SK-N-SH (cell line): ENCODE data around the gene SLC2A9. TPM values are rescaled to one million over a fixed set of nuclear protein-coding genes. Genes with fewer than 3 reads are reported as not detected.
"Not testable (repeated sequence)": the region's sequence is repeated elsewhere in the genome, so short reads cannot be mapped to it uniquely, and the experiment has no call there.

Source experiments
- CTCF ChIA-PET: fragments of 300-600, 350-600 bp; formaldehyde crosslinking; extraction: SDS; loops from one replicate; lab custom pipeline; 2021; lab: Yijun Ruan, JAX
- POLR2A ChIA-PET: fragments of 350-600 bp; sonication (Branson Sonifier 250); formaldehyde crosslinking; extraction: SDS; loops from one replicate; lab custom pipeline; 2020; ENCODE audit warnings: antibody characterized with exemption, inconsistent platforms; lab: Yijun Ruan, JAX
- DNase-seq: peaks from one replicate; pipeline ENCODE4 v3.0.0; 2012
- H2AFZ ChIP-seq: fragments of 200-600 bp; sonication (generic); 2 replicates; pipeline ENCODE4 v1.8.1; 2016; ENCODE audit warnings: antibody characterized with exemption, mild to moderate bottlenecking, low read depth
- H3F3A ChIP-seq: fragments of 200-600 bp; sonication (generic); replicated peaks from 2 replicates; pipeline ENCODE3; 2016; ENCODE audit warnings: antibody characterized with exemption, mild to moderate bottlenecking; ENCODE audit not compliant: insufficient read depth
- H3K27ac ChIP-seq, 2 experiments: fragments of 200-500 bp in 1 of 2; fragments of 200-600 bp in 1 of 2; sonication (Bioruptor generic) in 1 of 2; sonication (generic), shearing (Covaris generic) in 1 of 2; 2 replicates each; pipeline versions ENCODE4 v1.5.1 to v1.6.1; 2014 to 2016; ENCODE audit warnings: low read depth in 2 of 2, inconsistent platforms in 1 of 2, low read length in 1 of 2, mild to moderate bottlenecking in 1 of 2, mixed read lengths in 1 of 2
- H3K27me3 ChIP-seq: fragments of 200-600 bp; sonication (generic), shearing (Covaris generic); 2 replicates; pipeline ENCODE4 v1.6.1; 2016; ENCODE audit warnings: mixed run types; ENCODE audit not compliant: insufficient read depth
- H3K36me3 ChIP-seq, 2 experiments: fragments of 200-500 bp in 1 of 2; fragments of 200-600 bp in 1 of 2; sonication (Bioruptor generic) in 1 of 2; sonication (generic) in 1 of 2; replicated peaks in 1 of 2; 2 replicates each; pipeline versions ENCODE3 to v1.5.1; 2014 to 2016; ENCODE audit warnings: low read length in 1 of 2, mild to moderate bottlenecking in 1 of 2; ENCODE audit not compliant: insufficient read depth in 2 of 2, control insufficient read depth in 1 of 2
- H3K4me1 ChIP-seq, 2 experiments: fragments of 200-500 bp in 1 of 2; fragments of 200-600 bp in 1 of 2; sonication (Bioruptor generic) in 1 of 2; sonication (generic), shearing (Covaris generic) in 1 of 2; 2 replicates each; pipeline versions ENCODE4 v1.5.1 to v1.6.1; 2014 to 2016; ENCODE audit warnings: low read depth in 1 of 2, low read length in 1 of 2, mixed run types in 1 of 2; ENCODE audit not compliant: insufficient read depth in 2 of 2, control insufficient read depth in 1 of 2
- H3K4me2 ChIP-seq: fragments of 200-600 bp; sonication (generic), shearing (Covaris generic); 2 replicates; pipeline ENCODE4 v1.6.1; 2017; ENCODE audit warnings: mixed run types
- H3K4me3 ChIP-seq, 2 experiments: fragments of 200-500 bp in 1 of 2; fragments of 200-600 bp in 1 of 2; sonication (Bioruptor generic) in 1 of 2; sonication (generic), shearing (Covaris generic) in 1 of 2; 2 replicates each; pipeline versions ENCODE4 v1.5.1 to v1.8.1; 2014 to 2016; ENCODE audit warnings: low read depth in 2 of 2, inconsistent platforms in 1 of 2, low read length in 1 of 2, mild to moderate bottlenecking in 1 of 2, mixed read lengths in 1 of 2, moderate library complexity in 1 of 2
- H3K79me2 ChIP-seq: fragments of 200-600 bp; sonication (generic); 2 replicates; pipeline ENCODE4 v1.8.1; 2017; ENCODE audit warnings: mild to moderate bottlenecking; ENCODE audit not compliant: insufficient read depth
- H3K9ac ChIP-seq: fragments of 200-600 bp; sonication (generic); 2 replicates; pipeline ENCODE4 v1.6.1; 2017; ENCODE audit warnings: mixed run types
- H3K9me2 ChIP-seq: fragments of 200-600 bp; sonication (generic); 2 replicates; pipeline ENCODE4 v1.6.1; 2017; ENCODE audit warnings: mixed run types
- H3K9me3 ChIP-seq: fragments of 200-600 bp; sonication (generic); 2 replicates; pipeline ENCODE4 v1.6.1; 2017; ENCODE audit warnings: mixed run types, mild to moderate bottlenecking, moderate library complexity
- H4K20me1 ChIP-seq: fragments of 200-600 bp; sonication (generic); 2 replicates; pipeline ENCODE4 v1.6.1; 2017; ENCODE audit warnings: mild to moderate bottlenecking, mixed run types; ENCODE audit not compliant: insufficient read depth
- CHD2 ChIP-seq: fragments of 150-350 bp; IDR thresholded peaks from 2 replicates; pipeline ENCODE4 v1.6.1; 2018; ENCODE audit warnings: low read length; ENCODE audit not compliant: partially characterized antibody
- ELF1 ChIP-seq: IDR thresholded peaks from 2 replicates; pipeline ENCODE4 v1.4.0; 2012
- EP300 ChIP-seq, 2 experiments: IDR thresholded peaks; 2 replicates each; pipeline versions ENCODE4 v1.4.0 to v1.6.1; 2012; ENCODE audit warnings: borderline replicate concordance in 1 of 2, low read depth in 1 of 2, low read length in 1 of 2
- GATA2 ChIP-seq: sonication (generic); formaldehyde crosslinking; IDR thresholded peaks from 2 replicates; pipeline ENCODE4 v1.5.0; 2020; ENCODE audit warnings: mild to moderate bottlenecking, missing genetic modification reagents
- MEF2A ChIP-seq: IDR thresholded peaks from 2 replicates; pipeline ENCODE4 v1.4.0; 2012; ENCODE audit warnings: low read depth, borderline replicate concordance
- NFIC ChIP-seq: IDR thresholded peaks from 2 replicates; pipeline ENCODE4 v1.4.0; 2012; ENCODE audit warnings: borderline replicate concordance
- POLR2AphosphoS5 ChIP-seq: IDR thresholded peaks from 2 replicates; pipeline ENCODE4 v1.6.1; 2012; ENCODE audit warnings: low read depth, low read length
- RAD21 ChIP-seq: IDR thresholded peaks from 2 replicates; pipeline ENCODE4 v1.6.1; 2012; ENCODE audit warnings: mild to moderate bottlenecking, low read length
- RFX5 ChIP-seq: IDR thresholded peaks from 2 replicates; pipeline ENCODE4 v1.6.1; 2012; ENCODE audit warnings: mild to moderate bottlenecking, improper control_type of control experiment, low read length
- RXRA ChIP-seq: IDR thresholded peaks from 2 replicates; pipeline ENCODE4 v1.4.0; 2012; ENCODE audit warnings: low read depth, mild to moderate bottlenecking, borderline replicate concordance
- WGBS: methylation state at CpG from one replicate; pipeline ENCODE4 v1.1.6; 2017; ENCODE audit warnings: low lambda C conversion rate; 5-methylcytosine and 5-hydroxymethylcytosine counted together
- polyA plus RNA-seq, 3 experiments: library from polyadenylated mRNA; depleted of rRNA; stranded (reverse); fragments of >200 nt; gene quantifications; 2 replicates each; pipeline ENCODE4 v1.2.3, GENCODE V29; 2012
- TF ChIP-seq, protein P1 (sequence below): IDR thresholded peaks from 2 replicates; pipeline ENCODE4 v1.4.0; 2012; ENCODE audit warnings: low read depth
- TF ChIP-seq, protein P2 (sequence below): fragments of 200-600 bp; sonication (generic); IDR thresholded peaks from 2 replicates; pipeline ENCODE4 v1.6.1; 2017; ENCODE audit warnings: antibody characterized with exemption, mild to moderate bottlenecking, moderate library complexity

The SLC2A9 gene
- polyA plus RNA-seq, 1 of the 3 experiments (the other 2 are of a cell fraction) = not detected

DNA sequence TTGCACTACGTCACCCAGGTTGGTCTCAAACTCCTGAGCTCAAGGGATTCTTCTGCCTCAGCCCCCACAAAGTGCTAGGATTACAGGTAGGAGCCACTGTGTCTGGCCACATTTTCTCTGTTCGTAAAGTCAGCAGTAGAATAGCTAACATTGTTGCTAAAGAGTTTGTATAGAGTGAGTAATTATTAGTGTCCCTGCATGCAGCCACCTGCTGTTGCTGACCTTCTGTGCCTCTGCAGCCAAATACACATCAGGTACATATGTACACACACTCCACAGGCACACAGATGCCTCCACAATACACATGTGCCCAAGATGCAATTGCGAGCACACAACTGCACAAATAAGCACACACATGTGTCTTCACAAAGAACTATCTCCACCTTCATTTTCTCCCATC lies 228.9 kb downstream of the SLC2A9 start:
- no peaks in the 10 kb centered on the region for H3K4me1 ChIP-seq
- no peaks in the 10 kb centered on the region for H3K9me3 ChIP-seq
- H2AFZ ChIP-seq = no peak overlapping the region
- H3K4me3 ChIP-seq = no peak overlapping the region
- no peak overlapping the region for H3K4me2 ChIP-seq
- H3K27ac ChIP-seq = no peak overlapping the region
- H3K9me2 ChIP-seq = no peaks in the 10 kb centered on the region
- DNase-seq = no peak
- no peaks in the 10 kb centered on the region for H4K20me1 ChIP-seq
- TF ChIP-seq EP300 (IDR thresholded peaks at IDR 0.05; ENCODE audit: borderline replicate concordance in 1 of 2, low read depth in 1 of 2, low read length in 1 of 2) = no peak
- TF ChIP-seq RFX5 = no peak
- TF ChIP-seq MEF2A = no peak
- TF ChIP-seq, protein P1, sequence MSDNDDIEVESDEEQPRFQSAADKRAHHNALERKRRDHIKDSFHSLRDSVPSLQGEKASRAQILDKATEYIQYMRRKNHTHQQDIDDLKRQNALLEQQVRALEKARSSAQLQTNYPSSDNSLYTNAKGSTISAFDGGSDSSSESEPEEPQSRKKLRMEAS = no peak
- TF ChIP-seq, all 33 proteins: peak for 0
- Histone ChIP-seq H3K36me3 (no peaks in the 10 kb centered on the region), H3K27me3 (no peaks in the 10 kb centered on the region), H3K79me2 (no peaks in the 10 kb centered on the region), H3K9ac (no peak overlapping the region), H3F3A (no peaks in the 10 kb centered on the region)
- WGBS = 21% methylated on average over 3 of the region's 3 CpGs
- CTCF ChIA-PET = no interaction called here
- POLR2A ChIA-PET = no interaction called here

DNA sequence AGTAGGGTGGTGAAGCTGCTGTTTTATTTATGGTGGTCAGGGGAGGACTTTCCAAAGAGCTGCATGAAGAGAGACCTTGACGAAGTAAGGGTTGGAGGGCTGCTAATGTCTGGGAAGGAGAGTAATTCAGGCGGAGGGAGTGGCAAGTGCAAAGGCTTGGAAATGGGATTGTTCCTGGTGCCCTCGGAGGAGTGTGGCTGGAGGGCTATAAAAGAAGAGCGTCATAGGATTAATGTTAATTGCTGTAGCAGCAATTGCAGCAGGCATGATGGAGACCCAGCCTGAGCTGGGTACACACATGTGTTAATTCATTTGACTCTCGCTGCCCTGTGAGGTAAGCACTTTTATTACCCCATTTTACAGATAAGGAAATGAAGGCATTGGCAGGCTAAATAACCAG lies 235.4 kb downstream of the SLC2A9 start:
- H2AFZ ChIP-seq, H3K79me2 ChIP-seq, H3K9ac ChIP-seq, H3K36me3 ChIP-seq, H3K4me2 ChIP-seq, H3F3A ChIP-seq, DNase-seq, H3K27me3 ChIP-seq, POLR2A ChIA-PET, H3K9me3 ChIP-seq, H3K9me2 ChIP-seq, CTCF ChIA-PET, H3K27ac ChIP-seq, H3K4me1 ChIP-seq, H3K4me3 ChIP-seq, H4K20me1 ChIP-seq: not testable (repeated sequence)
- WGBS = 25% methylated on average over 5 of the region's 5 CpGs

DNA sequence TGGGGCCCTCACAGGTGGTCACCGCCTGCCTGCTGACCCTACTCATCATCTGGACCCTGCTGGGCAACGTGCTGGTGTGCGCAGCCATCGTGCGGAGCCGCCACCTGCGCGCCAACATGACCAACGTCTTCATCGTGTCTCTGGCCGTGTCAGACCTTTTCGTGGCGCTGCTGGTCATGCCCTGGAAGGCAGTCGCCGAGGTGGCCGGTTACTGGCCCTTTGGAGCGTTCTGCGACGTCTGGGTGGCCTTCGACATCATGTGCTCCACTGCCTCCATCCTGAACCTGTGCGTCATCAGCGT lies 239.2 kb downstream of the SLC2A9 start:
- H3K27me3 ChIP-seq = no peaks in the 10 kb centered on the region
- no peaks in the 10 kb centered on the region for H3K9me2 ChIP-seq
- H4K20me1 ChIP-seq = no peaks in the 10 kb centered on the region
- WGBS = 70% methylated on average over 2 of the region's 22 CpGs
- H3K4me2 ChIP-seq = no peak overlapping the region
- no peak overlapping the region for H3K9ac ChIP-seq
- H3K36me3 ChIP-seq = no peaks in the 10 kb centered on the region
- POLR2A ChIA-PET = no interaction called here
- TF ChIP-seq RFX5 = no peak
- TF ChIP-seq NFIC = no peak
- TF ChIP-seq ELF1 = no peak
- no peak for TF ChIP-seq EP300 (IDR thresholded peaks at IDR 0.05; ENCODE audit: borderline replicate concordance in 1 of 2, low read depth in 1 of 2, low read length in 1 of 2)
- TF ChIP-seq, protein P2, sequence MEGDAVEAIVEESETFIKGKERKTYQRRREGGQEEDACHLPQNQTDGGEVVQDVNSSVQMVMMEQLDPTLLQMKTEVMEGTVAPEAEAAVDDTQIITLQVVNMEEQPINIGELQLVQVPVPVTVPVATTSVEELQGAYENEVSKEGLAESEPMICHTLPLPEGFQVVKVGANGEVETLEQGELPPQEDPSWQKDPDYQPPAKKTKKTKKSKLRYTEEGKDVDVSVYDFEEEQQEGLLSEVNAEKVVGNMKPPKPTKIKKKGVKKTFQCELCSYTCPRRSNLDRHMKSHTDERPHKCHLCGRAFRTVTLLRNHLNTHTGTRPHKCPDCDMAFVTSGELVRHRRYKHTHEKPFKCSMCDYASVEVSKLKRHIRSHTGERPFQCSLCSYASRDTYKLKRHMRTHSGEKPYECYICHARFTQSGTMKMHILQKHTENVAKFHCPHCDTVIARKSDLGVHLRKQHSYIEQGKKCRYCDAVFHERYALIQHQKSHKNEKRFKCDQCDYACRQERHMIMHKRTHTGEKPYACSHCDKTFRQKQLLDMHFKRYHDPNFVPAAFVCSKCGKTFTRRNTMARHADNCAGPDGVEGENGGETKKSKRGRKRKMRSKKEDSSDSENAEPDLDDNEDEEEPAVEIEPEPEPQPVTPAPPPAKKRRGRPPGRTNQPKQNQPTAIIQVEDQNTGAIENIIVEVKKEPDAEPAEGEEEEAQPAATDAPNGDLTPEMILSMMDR = no peak
- TF ChIP-seq CHD2 = no peak
- no peak for TF ChIP-seq POLR2AphosphoS5
- TF ChIP-seq RAD21 = no peak
- no peak for TF ChIP-seq GATA2 (CRISPR knock-in tag)
- TF ChIP-seq RXRA = no peak
- TF ChIP-seq MEF2A = no peak
- no peaks in the 10 kb centered on the region; a peak in 1 of 4 replicates for H3K4me1 ChIP-seq
- no peaks in the 10 kb centered on the region for H3K9me3 ChIP-seq
- no peaks in the 10 kb centered on the region for H3F3A ChIP-seq
- no peaks in the 10 kb centered on the region for H3K79me2 ChIP-seq
- no peak overlapping the region for H2AFZ ChIP-seq
- no peak overlapping the region for H3K4me3 ChIP-seq
- CTCF ChIA-PET = no interaction called here
- H3K27ac ChIP-seq = no peak overlapping the region
- no peak for DNase-seq
